ENCODE results near the gene KANSL1. TPM values are rescaled to one million over a fixed set of nuclear protein-coding genes. Genes with fewer than 3 reads are reported as not detected.

KANSL1 gene
- total and polyA plus RNA-seq, 2 experiments from 2014 or later: 49.0 to 206 TPM

- TF ChIP-seq ZNF462 (CRISPR knock-in tag; IDR thresholded peaks at IDR 0.05) (no peak), ZNF114 (CRISPR knock-in tag; IDR thresholded peaks at IDR 0.05) (no peak)
Observed at GRCh38 chr17:46143827-46144236, 49.4 kb downstream of the KANSL1 start (continued).

GRCh38 chr17:46141645-46142044, 51.6 kb downstream of the KANSL1 start:
- H3K4me1 ChIP-seq (ENCODE audit: insufficient read depth): peaks cover 67% of the 10 kb centered on the region
- H3K27ac ChIP-seq (ENCODE audit: low read depth): no peak overlapping the region; the same call in 1 of the 2 replicates
- no peaks in the 10 kb centered on the region for H3K9me2 ChIP-seq (ENCODE audit: insufficient read depth)
- Mint-ChIP-seq H3K4me3 (no peak overlapping the region), H3K36me3 (ENCODE audit: low read depth) (no peaks in the 10 kb centered on the region), H3K4me1 (peaks cover 69% of the 10 kb centered on the region), H3K27ac (no peak overlapping the region), H3K27me3 (ENCODE audit: insufficient read depth, low read depth, poor library complexity) (no peaks in the 10 kb centered on the region), H3K9me3 (no peaks in the 10 kb centered on the region)
- H3K27me3 ChIP-seq (ENCODE audit: insufficient read depth): no peaks in the 10 kb centered on the region
- no peaks in the 10 kb centered on the region for H3K36me3 ChIP-seq (ENCODE audit: insufficient read depth)
- H3K4me3 ChIP-seq: no peak overlapping the region
- peaks cover 84% of the 10 kb centered on the region for H4K20me1 ChIP-seq (replicated peaks; ENCODE audit: insufficient read depth)
- no peak for DNase-seq (ENCODE audit: low spot score)
- no peak overlapping the region for H2AFZ ChIP-seq
- peaks cover 98% of the 10 kb centered on the region for H3K79me2 ChIP-seq (replicated peaks; ENCODE audit: insufficient read depth)
- no peak for ATAC-seq
- no peaks in the 10 kb centered on the region for H3F3A ChIP-seq (replicated peaks; ENCODE audit: low read depth)
- no peak overlapping the region for H3K4me2 ChIP-seq
- no peak for TF ChIP-seq POLR2AphosphoS5 (IDR thresholded peaks at IDR 0.05; ENCODE audit: low read depth)
- no peak for TF ChIP-seq EZH2phosphoT487 (IDR thresholded peaks at IDR 0.05; ENCODE audit: unreplicated experiment)
- TF ChIP-seq ZNF331 (CRISPR knock-in tag; IDR thresholded peaks at IDR 0.05; ENCODE audit: low read depth): no peak
- TF ChIP-seq ETS1 (IDR thresholded peaks at IDR 0.05): no peak
- TF ChIP-seq ZNF114 (CRISPR knock-in tag; IDR thresholded peaks at IDR 0.05): no peak
- no peak for TF ChIP-seq NANOG (IDR thresholded peaks at IDR 0.05; ENCODE audit: borderline replicate concordance)
- no peak for TF ChIP-seq STAT1 (IDR thresholded peaks at IDR 0.05; ENCODE audit: unreplicated experiment)
- TF ChIP-seq CTCF (conservative IDR thresholded peaks at IDR 0.05; ENCODE audit: low read depth in 2 of 2): no peak
- TF ChIP-seq JUNB (IDR thresholded peaks at IDR 0.05; ENCODE audit: unreplicated experiment): no peak
